IPS DF 6.9 (cell line): ENCODE results near the gene MRRF.

Source experiments
- DNase-seq: peaks from one replicate; pipeline ENCODE4 v3.0.0-alpha.2; 2013; ENCODE audit warnings: low read depth, low spot score
- H3K27ac ChIP-seq: one replicate; pipeline ENCODE4 v1.5.1; 2013; ENCODE audit warnings: low read length, control low read depth
- H3K27me3 ChIP-seq: 2 replicates; pipeline ENCODE4 v1.6.1; 2013; ENCODE audit warnings: mild to moderate bottlenecking, low read length; ENCODE audit not compliant: control insufficient read depth, insufficient read depth
- H3K36me3 ChIP-seq: 2 replicates; pipeline ENCODE4 v1.6.1; 2013; ENCODE audit warnings: low read length; ENCODE audit not compliant: control insufficient read depth, insufficient read depth
- H3K4me1 ChIP-seq: 2 replicates; pipeline ENCODE4 v1.6.1; 2013; ENCODE audit warnings: low read length; ENCODE audit not compliant: control insufficient read depth, insufficient read depth
- H3K4me3 ChIP-seq: 2 replicates; pipeline ENCODE4 v1.5.1; 2013; ENCODE audit warnings: mild to moderate bottlenecking, low read length
- H3K9me3 ChIP-seq: 2 replicates; pipeline ENCODE4 v1.6.1; 2013; ENCODE audit warnings: low read length, inconsistent platforms; ENCODE audit not compliant: control insufficient read depth, insufficient read depth
- WGBS: extraction: QIAGEN DNeasy Blood & Tissue Kit; methylation state at CpG from one replicate; pipeline ENCODE4 v1.1.7; 2013; ENCODE audit warnings: mixed read lengths, missing lambda C conversion rate; ENCODE audit not compliant: insufficient read length, insufficient coverage; 5-methylcytosine and 5-hydroxymethylcytosine counted together

The MRRF gene

DNA sequence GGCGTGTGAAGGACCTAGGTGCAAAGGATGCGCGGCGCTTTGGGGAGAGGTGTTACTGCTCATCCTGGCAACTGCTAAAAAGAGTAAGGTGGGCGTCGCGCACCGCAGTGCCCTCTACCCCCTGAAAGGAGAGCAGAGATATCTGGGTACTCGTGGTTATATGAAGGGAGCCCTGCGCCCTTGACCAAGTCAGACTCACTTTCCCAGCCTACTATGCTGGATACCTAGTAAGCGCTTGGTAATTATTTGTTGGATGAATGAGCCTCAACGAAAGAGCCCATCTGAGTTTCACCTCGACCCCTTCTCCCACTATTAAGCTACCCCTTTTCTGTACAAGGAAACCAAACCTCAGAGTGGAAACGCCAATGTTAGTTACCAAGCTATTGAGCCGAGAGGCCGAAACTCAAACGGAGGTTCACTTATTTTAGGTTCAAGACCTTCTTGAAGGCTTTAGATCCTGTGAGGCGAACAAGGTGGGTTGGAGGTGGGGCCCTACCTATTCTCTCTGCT lies 44.0 kb upstream of the MRRF start:
- no CpG with 5 or more reads among the region's 18 CpGs for WGBS

DNA sequence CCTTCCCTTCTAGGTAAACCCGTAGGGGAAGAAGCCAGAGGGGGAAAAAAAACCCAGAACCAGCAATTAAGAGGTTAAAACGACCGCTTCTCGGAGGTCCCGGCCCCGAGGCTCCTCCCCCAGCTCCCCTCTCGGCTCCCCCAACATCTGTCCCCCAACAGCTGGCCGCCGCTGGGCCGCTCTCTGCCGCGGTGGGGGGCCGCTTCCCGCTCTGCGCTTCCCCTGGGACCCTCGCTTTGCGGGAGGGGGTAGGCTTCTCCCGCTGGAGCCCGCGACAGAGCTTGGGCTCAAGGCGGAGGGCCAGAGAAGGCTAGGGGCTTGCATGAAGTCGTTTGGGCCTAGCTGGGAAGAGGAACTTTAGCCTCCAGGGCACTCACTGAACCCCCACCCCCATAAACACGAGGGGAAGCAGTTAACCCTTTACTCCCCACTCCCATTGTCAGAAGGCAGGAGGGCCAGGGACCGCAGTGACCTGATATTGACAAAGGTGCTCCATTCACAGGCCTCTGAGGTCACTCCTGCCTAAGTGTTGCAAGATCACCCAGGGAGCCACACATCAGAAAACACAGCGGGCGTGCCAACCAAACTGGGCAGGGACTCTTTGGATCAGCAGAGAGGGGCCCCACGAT lies 43.4 kb upstream of the MRRF start:
- Histone ChIP-seq H3K27me3 (peaks cover 94% of the 10 kb centered on the region), H3K4me1 (peaks cover 12% of the 10 kb centered on the region), H3K9me3 (no peaks in the 10 kb centered on the region), H3K4me3 (peak overlapping the region; percentile 35; the same call in 1 of the 2 replicates), H3K27ac (no peak overlapping the region), H3K36me3 (no peaks in the 10 kb centered on the region)
- DNase-seq: no peak
- no CpG with 5 or more reads among the region's 27 CpGs for WGBS

More for the DNA sequence above, 44.0 kb upstream of the MRRF start:
- H3K27ac ChIP-seq: no peak overlapping the region
- DNase-seq: no peak
- H3K36me3 ChIP-seq: no peaks in the 10 kb centered on the region
- H3K4me3 ChIP-seq: no peak overlapping the region
- H3K27me3 ChIP-seq: peaks cover 94% of the 10 kb centered on the region
- H3K4me1 ChIP-seq: peaks cover 9% of the 10 kb centered on the region
- H3K9me3 ChIP-seq: no peaks in the 10 kb centered on the region

- Histone ChIP-seq H3K9me3 (no peaks in the 10 kb centered on the region), H3K27me3 (peaks cover 94% of the 10 kb centered on the region), H3K4me1 (peaks cover 11% of the 10 kb centered on the region), H3K4me3 (no peak overlapping the region), H3K36me3 (no peaks in the 10 kb centered on the region), H3K27ac (no peak overlapping the region)
- no peak for DNase-seq
- WGBS: no CpG with 5 or more reads among the region's 5 CpGs
Measured at GRCh38 chr9:122222791-122223190, 41.9 kb upstream of the MRRF start.

- Histone ChIP-seq H3K36me3 (no peaks in the 10 kb centered on the region), H3K27ac (no peak overlapping the region), H3K4me3 (no peak overlapping the region), H3K9me3 (no peaks in the 10 kb centered on the region), H3K4me1 (peaks cover 11% of the 10 kb centered on the region), H3K27me3 (peaks cover 93% of the 10 kb centered on the region)
- DNase-seq: no peak
- WGBS: no CpG with 5 or more reads among the region's 5 CpGs
Measured at GRCh38 chr9:122223435-122223834, 41.2 kb upstream of the MRRF start.

GRCh38 chr9:122225312-122226141 lies 39.2 kb upstream of the MRRF start:
- no CpG with 5 or more reads among the region's 51 CpGs for WGBS
- peaks cover 7% of the 10 kb centered on the region for H3K4me1 ChIP-seq
- DNase-seq: no peak
- no peak overlapping the region; the same call in 1 of the 2 replicates for H3K4me3 ChIP-seq
- H3K27me3 ChIP-seq: peaks cover 91% of the 10 kb centered on the region
- H3K27ac ChIP-seq: no peak overlapping the region
- no peaks in the 10 kb centered on the region for H3K9me3 ChIP-seq
- no peaks in the 10 kb centered on the region for H3K36me3 ChIP-seq

DNA sequence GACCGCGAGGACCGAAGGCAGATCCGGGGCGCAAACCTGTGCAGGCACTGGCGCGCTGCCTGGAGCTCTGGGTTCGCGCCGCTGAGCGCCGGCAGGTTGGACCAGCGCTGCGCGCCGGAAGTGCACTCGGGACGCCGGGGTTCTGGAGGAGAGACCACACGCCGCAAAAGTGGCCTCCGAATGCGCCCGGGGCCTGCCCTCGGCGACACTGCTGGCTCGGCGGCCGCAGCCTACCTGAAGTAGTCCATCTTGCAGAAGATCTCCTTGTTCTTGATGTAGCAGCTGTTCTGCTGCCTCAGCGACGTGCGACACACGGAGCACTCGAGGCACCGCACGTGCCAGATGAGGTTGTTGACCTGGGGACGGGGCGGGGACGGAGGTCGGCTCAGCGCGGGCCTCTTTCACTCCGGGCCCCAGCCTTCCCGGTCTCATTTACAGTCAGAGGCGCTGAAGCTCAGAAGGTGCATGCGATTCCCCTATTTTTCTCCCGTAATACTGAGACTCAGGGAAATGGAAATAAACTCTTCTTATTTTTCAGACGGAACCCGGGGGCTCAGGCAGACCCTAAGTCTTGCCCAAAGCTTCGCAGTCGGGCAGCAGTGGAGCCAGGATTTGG lies 38.4 kb upstream of the MRRF start:
- WGBS: no CpG with 5 or more reads among the region's 51 CpGs
- Histone ChIP-seq H3K27ac (no peak overlapping the region), H3K4me3 (no peak overlapping the region; the same call in 1 of the 2 replicates), H3K9me3 (no peaks in the 10 kb centered on the region), H3K4me1 (peaks cover 5% of the 10 kb centered on the region; the same call in 1 of the 2 replicates), H3K27me3 (peaks cover 93% of the 10 kb centered on the region), H3K36me3 (no peaks in the 10 kb centered on the region)
- no peak for DNase-seq

DNA sequence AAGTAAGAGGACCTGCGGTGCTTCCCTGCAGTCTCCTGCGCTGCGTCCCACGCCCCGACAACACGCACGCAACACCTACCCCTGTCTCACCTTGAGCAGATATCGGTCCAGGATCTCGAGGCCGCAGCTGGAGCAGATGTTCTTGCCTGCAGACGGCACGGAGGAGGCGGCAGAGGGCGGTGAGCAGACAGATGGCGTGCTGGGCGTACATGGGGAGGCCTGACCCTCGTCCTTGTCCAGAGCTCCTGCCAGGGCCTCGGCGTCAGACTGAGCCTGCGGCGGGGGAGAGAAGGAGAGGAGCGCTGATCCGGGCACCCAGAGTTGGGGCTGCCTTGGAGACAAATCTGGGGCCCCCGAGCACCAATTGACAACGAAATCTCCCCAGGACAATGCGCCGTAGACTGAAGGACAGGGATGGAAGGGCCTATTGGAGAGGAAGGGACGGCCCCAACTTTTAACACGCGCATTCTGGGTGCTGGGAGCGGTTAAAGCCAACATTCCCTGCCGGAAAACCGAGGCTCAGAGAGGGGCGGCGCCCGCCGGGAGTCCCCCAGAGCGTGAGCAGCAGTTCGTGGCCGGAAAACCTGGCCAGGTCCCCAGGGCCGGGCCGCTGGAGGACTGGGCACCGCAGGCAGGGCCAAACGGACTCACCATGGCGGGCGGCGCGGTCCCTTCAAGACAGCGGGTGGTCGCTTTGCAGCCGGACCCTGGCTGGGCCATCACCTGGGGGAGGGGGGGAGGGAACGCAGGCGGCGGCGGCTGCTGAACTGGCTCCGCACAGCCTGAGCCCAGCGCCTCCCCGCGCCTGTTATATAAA lies 37.7 kb upstream of the MRRF start:
- Histone ChIP-seq H3K9me3 (no peaks in the 10 kb centered on the region), H3K27me3 (peaks cover 88% of the 10 kb centered on the region), H3K4me3 (no peak overlapping the region), H3K27ac (no peak overlapping the region), H3K4me1 (peaks cover 5% of the 10 kb centered on the region; the same call in 1 of the 2 replicates), H3K36me3 (no peaks in the 10 kb centered on the region)
- no peak for DNase-seq
- no CpG with 5 or more reads among the region's 59 CpGs for WGBS

DNA sequence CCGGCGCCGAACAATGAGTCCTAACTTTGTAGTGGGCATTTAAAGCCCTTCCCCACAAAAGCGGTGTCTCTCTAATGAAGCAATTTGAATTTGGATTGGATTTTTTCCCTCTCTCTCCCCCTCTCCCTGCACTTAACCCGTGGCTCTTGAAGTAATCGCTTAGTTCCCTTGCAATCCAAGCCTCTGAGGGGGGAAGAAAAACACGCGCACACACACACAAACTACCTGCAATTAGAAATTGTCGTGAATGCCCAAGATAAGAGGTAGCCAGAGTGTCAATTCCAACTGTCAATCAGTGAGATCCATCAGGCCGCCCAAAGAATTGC lies 37.1 kb upstream of the MRRF start:
- Histone ChIP-seq H3K27me3 (peaks cover 82% of the 10 kb centered on the region), H3K36me3 (no peaks in the 10 kb centered on the region), H3K4me1 (peaks cover 5% of the 10 kb centered on the region; the same call in 1 of the 2 replicates), H3K27ac (no peak overlapping the region), H3K9me3 (no peaks in the 10 kb centered on the region), H3K4me3 (no peak overlapping the region)
- no CpG with 5 or more reads among the region's 10 CpGs for WGBS
- DNase-seq: no peak

DNA sequence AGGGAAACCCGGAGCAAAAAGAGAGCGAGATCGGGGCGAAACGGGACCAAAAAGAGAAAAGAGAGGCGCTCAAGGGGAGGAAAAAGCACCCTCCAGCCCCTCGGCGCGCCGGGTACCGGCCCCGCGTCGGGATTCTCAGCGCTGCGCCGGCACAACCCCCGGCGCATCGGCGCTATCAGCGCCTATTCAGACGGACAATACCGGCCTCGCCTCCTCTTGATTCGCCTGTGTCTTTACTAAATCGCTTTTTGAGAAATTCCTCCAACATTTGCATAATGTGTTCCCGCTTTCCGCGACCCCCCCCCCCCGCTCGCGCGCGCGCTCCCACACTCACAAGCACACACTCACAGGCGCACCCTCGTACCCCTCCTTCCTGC lies 36.5 kb upstream of the MRRF start:
- no peak for DNase-seq
- H3K4me1 ChIP-seq: peaks cover 5% of the 10 kb centered on the region; the same call in 1 of the 2 replicates
- no peaks in the 10 kb centered on the region for H3K9me3 ChIP-seq
- H3K27ac ChIP-seq: no peak overlapping the region
- peaks cover 76% of the 10 kb centered on the region for H3K27me3 ChIP-seq
- H3K36me3 ChIP-seq: no peaks in the 10 kb centered on the region
- H3K4me3 ChIP-seq: peak overlapping the region; percentile 33; the same call in 1 of the 2 replicates
- no CpG with 5 or more reads among the region's 38 CpGs for WGBS
